ENCODE data around the gene LRRC4B.

The LRRC4B gene

DNA sequence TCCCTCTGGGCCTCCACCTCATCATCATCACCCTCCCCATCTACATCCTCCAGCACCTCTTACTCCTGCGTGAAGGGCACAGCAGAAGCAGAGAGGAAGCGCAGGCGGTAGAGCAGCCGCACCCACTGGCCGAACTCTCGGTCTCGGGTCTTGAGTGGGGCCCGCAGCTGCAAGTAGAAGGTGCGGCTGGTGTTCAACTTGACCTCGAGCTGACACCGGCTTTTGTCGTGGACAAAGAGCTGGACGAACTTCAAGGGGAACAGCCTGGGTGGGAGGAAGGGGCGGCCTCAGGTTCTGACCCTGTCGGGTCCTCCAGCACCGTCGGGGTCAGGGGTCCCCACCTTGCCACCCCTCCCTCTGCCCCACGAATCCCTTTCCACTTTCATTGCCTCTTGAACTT lies 100.7 kb downstream of the LRRC4B start:
- DNase-seq, result no peak
